Activated CD4-positive, alpha-beta T cell treated with anti-CD3 and anti-CD28 coated beads, Interleukin-2, amount 50 U/mL, for 1 hour (primary cell): ENCODE results near the gene PKD1L1.

Source experiments
- DNase-seq: peaks from one replicate; pipeline ENCODE4 v3.0.0-alpha.2; 2020

Gene PKD1L1

DNA sequence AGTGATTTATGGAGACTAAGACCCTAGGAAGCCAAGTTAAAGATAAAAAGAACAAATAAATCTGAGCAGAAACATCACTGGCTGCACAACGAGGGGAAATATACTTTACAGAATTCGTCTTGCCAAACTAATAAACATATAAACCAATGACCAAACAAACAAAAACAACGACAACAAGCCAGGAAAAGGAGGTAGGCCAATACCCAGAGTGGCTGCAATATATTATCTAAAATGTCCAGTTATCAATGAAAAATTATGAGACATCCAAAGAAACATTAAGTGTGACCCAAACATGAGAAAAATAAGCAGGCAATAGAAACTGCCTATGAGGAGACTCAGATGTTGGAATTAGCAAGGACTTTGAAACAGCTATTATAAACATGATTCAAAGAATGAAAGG is 81.0 kb downstream of the PKD1L1 start:
- no peak for DNase-seq

DNA sequence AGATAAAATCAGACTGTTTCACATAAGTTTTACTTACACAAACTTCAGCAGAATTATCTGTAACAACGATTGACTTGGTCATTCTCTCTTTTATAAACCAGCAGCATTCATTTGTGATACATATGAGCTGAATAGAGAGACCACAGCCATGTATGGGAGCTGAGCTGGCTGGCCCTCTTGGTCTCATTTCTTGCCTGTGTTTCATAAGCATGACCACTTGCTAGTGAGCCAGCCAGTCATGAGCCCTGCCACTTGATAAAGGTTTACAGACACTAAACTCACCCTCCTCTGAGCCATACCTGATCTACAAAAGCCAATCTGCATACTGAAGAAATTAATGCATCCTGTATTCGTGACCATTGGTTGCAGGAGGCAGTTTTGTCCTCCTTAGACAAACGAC is 82.1 kb downstream of the PKD1L1 start:
- no peak for DNase-seq

DNA sequence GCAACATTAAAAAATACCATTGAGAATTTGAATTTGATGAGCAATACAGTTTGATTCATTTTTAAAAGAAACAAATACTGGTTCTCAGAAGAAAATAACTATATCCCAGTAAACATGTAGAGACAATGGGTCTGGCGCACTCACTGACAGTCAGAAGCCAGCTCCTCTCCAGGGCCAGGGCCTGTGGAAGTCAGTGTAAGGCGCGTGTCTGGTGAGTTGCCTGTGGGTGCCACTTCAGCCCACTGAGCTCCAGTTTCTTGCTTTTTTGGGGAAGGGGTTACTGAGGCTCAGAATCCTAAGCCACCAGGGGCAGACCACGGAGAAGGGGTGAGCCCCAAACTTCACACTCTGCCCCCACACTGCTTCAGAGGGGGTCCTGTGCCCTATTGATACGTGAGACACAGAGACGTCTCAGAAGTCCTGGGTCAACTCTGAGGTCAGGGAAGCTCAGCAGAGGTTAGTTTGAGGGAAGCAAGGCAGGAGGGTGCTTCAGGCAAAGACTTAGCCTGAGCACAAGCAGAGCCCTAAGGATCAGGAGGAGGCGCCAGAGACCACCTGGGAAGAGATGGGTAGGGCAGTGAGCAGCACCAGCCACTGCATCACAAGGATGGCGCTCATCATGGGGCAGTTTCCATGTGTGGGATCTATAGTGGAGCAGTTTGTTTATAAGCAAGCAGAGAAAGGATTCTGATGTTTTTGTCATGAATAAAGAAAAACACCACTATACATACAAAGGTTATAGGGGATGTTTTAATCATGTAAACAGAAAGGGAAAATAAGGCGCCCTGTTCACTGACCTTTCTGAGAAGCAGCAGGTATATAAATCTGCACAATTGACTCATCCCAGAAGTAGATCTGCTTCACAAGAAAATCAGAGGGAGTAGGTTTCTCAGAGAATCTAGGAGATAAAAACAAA is 95.7 kb downstream of the PKD1L1 start:
- DNase-seq = no peak

DNA sequence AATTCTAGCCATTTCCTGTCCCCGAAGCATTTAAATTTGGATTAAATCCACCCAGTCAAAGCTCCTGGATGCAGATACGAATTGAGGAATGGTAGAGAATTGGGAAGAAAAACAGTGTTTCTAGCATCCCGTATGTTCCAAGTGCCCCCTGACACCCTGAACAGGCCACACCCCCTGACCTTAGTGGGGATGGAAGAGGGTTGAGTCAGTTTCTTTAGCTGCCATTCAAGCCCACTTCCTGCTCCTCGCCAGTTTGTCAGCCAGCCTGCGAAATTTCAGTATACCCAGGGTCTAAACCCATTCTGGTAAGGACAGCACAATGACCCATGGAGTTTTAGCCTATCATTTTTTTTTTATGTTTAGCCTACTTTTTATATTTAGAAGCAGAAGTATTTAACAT is 101.1 kb downstream of the PKD1L1 start:
- no peak for DNase-seq

DNA sequence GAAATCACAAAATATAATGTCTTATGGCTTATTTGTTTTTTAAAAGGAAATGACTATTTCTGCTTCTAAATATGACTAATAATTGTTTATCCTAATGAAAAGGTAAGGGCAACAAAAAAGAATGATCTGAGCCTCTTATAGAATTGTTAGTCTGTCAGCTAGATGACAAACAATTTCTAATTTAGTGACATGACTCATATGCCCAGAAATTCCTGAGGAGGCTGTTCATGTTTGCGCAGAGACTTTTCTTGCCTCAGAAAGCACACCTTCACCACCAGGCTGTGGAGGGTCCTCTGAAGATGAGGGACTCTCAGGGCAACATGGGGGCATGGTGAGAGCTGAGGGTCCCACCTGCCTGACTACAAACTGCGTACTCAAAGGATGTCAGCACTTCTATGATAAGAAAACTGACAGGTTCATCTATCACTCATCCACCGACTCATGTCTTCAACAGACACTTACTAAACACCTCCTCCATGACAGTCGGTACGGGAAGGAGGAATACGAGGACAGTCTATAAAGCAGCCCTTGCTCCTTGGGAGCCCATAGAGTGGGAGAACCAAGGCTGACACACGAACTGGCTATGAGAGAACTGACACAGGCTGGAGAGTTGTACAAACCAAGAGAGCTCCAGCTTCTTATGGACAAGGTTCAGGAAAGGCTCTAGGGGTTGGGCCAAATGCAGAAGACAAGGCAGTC is 102.0 kb downstream of the PKD1L1 start:
- DNase-seq = no peak

DNA sequence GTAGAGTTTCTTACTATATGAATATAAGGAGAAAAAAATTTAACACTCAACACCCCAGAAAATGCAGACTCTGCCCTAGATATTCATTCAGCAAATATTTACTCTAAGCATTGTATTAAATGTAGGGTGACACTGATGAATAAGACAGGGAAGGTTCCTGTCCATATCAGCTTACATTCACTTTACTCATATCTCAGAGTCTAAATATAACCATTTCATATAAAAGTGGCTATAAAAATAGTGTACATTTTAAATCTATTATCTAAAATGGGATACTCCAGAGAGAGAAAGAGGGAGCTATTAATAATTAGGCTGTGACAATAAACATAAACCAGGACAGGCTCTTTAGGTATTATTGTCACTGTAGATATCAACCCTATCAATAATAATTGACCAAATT is 104.0 kb downstream of the PKD1L1 start:
- DNase-seq = no peak

DNA sequence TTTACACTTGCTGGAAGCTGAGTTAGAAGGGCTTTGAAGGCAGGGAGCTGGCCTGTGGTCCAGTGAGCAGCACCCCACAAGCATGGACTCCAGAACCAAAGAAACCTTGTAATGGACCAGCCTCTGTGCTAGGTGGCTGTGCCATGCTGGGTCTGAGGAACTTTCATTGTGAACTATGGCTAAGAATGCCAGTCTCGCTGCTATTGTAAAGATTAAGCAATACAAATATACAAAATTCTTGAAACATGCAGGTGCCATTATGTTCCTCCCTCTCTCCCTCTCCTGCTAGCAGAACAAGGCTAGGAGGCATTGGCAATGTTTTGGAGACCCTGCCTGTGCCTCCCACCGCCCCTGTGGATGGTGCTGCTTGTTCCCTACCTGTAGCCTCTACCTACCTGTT is 105.0 kb downstream of the PKD1L1 start:
- no peak for DNase-seq

DNA sequence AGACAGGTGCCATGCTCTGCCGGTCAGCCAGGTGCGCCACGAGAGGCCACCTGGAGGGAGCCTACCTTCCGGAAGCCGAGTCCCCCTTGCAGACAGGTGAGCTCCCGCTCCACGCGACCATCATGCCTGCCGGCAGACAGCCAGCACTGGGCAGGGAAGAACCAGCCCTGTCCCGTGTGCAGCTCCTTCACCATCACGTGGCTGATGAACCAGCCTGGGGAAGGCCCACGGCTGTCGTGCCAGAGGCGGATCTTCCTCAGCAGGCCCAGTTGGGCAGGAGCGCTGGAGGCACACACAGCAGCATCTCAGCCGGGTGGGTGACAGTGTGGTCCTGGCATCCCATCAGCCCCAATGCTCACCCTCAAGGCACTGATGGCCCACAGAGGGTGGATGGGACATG is 108.9 kb downstream of the PKD1L1 start:
- DNase-seq = no peak

DNA sequence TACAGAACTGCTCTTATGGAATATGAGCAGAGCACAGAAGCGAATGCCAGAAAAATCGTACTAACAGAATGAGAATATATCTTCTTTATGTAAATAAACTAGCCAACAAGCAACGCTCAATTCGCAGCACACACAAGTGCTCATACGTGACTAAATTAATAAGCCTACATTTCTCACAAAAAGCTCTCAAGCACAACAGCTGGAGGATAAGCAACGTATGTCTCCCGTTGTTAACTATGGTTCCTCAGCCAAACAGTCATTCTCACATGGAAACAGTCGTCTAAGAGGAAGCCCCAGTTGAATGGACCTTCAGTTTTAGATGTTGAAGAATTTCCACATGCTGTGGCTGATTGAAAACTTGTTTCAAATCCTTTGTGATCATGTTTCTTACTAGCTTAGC is 110.4 kb downstream of the PKD1L1 start:
- DNase-seq = no peak

DNA sequence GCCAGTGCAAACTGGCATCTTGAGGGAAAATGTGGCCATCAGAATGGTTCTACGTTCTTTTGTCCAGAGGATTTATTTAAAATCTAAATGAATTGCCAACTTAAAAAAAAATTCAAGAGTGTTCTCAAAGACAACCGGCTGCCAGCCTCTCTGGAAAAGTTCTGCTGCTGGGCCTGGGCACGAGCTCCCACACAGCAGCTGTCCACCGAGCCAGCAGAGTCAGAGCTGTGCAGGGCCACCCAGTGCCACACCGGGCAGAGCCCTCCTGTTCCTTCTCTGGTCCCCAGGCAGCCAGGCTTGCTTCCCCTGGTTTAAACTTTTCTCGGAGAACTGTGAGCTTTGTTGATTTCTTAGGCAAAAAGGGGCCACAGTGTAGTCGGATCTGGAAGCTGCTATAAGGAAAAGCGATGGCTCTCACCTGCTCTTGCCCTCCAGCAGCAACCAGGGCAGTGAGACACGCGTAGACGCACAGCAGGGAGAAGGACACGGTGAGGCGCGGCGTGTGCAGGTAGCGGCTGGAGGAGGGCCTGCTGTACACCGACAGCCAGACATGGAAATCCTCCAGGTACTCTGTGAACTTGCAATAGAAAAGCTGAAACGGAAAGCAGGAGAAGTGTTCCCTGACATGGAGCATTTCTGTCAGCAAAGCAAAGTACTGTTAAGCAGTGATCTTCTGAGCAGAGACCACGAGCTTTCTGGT is 111.6 kb downstream of the PKD1L1 start:
- no peak for DNase-seq

DNA sequence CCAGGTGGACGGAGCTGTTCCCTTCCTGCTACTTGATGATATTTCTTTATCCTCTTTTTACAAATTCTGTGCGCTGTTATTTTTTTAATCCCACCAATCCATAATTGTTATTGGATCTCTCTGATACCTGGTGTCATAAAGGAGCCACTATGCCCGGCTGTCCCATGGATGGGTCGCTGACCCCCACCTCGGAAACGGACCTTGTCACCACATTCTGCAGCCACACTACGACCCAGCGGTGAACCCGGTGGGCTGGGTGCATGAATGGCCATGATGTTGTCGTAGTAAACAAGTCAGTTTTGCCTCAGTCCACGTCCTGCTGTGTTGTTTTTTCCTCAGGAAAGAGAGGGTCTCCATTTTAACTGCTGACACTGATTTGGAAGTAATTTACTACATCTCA is 112.2 kb downstream of the PKD1L1 start:
- DNase-seq = no peak

DNA sequence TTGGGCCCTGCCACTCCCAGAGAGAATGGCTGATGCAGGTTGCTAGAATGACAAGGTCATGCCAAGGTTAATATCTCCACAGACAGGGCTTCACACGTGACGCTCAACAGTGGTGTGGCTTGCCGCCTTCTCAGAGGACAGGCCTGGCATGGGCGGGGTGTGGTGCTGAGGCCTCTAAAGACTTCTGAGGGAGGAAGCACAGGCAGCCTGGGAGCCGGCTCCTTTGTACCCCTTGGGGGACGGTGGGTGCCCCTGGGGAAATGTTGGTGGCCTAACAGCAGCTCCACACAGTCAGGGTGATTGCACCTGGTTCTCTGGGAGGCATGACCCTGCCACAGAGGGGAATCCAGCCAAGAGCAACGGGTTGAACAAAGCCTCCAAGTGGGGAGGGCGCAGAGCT is 115.1 kb downstream of the PKD1L1 start:
- DNase-seq = no peak

DNA sequence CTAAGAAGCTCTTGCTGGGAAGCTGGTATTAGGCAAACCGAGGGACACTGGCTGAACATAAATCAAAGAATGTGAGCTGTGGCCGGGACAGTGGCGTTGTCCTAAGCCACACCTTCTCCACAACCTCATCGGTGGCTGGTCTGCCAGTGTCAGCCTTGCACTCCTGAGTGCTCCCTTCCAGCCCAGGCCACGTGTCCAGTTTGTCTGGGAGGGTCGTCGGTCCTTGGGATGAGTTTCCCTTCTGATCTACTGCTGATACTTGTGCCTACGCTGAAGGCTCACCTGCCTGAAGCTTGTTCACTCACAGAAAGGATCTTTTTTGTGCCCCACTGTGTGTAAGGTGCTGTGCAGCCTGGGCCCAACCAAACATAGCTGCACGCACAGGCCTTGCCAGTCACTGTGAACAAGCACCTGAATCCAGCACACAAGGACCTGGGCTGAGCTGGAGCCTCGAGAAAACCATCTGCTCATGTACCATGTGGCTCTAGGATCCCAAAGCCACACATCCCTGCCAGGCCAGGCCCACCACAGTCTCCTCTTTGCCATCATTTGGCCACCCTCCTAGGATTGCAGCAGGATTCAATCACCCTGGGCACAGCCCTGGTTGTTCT is 116.1 kb downstream of the PKD1L1 start:
- DNase-seq = no peak

DNA sequence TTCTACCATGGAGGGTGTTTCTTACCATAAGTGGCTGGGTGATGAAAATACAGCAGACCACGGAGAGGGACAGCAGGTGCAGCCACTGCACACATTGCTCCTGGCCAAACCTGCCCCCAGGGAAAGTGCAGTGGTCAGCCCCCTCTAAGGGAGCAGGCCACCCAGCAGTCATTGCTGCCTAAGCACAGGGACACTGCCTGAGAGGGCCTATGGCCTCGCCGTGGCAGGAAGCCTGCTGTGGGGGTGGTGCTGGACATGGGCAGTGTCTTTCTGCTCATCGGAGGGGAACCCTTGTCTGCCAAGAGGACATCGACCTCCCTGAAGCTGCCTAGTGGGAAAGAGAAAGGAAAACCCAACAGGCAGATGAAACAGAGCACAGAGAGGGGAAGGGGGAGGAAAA is 118.3 kb downstream of the PKD1L1 start:
- no peak for DNase-seq

DNA sequence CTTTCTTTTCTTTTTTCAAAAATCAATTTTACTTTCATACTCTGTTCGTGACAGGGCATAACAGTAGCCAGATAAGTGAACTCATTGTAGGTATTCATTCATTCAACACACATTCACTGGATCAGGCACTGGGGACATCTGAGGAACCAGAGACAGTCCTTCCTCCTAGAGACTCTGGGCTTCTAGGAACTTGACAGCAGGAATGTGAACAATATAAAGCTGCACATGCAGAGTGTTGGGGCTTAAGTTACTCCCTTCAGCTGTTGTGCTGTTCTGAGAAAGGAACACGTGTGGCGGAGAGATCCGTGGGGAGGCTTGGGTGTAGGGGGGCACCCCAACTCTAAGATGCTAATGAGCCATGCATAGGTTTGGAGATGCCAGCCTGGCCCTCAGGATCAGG is 120.4 kb downstream of the PKD1L1 start:
- no peak for DNase-seq

DNA sequence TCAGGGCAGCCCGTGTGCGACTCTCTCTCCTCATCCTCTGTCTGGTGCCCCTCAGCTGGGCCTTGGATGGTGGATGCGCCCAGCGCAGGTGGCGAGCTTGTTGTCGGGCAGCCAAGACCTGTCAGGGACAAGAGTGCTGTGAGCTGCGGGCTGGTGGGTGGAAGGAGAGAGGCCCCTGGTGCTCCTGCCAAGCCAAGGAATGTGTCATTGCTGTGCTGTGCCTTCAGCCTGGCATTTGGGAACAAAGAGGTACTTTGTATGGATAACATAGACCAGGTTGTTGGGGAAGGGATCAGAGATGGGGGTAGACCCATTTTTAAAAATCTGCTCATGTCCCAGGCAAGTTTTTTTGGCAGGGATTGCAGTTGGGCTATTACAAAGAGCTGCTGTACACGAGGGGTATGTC is 120.9 kb downstream of the PKD1L1 start:
- no peak for DNase-seq

DNA sequence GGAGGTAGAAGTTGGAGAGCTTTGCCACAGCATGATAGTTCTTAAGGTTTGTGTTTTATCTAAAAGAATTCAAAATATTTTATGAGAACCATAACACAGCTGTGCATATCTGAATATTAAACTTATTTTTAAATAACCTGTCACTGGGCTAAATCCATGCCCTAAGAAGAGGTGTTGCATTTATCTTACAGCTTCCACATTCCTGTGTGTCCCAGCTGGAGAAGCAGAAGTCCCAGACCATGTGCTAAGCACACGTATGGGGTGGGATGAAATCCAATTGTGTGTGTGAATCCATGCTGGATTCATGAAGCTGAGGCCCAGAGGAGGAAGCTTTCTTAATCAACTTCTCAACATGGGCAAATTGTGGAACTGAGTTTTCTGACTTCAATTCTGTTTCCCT is 121.5 kb downstream of the PKD1L1 start:
- no peak for DNase-seq

DNA sequence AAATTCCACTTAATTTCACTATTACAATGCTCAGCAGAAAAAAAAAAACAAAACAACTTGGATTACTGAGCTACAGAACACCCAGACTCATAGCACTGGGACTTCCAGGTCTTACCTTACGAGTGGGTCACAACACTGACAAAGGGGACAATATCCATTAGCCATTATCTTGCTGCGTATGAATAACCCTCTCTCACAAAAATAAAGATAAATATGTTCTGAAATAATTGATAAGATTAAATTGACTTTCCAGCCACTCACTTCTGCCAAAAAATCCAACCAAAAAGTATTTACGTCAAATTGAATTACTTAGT is 128.7 kb downstream of the PKD1L1 start:
- no peak for DNase-seq

DNA sequence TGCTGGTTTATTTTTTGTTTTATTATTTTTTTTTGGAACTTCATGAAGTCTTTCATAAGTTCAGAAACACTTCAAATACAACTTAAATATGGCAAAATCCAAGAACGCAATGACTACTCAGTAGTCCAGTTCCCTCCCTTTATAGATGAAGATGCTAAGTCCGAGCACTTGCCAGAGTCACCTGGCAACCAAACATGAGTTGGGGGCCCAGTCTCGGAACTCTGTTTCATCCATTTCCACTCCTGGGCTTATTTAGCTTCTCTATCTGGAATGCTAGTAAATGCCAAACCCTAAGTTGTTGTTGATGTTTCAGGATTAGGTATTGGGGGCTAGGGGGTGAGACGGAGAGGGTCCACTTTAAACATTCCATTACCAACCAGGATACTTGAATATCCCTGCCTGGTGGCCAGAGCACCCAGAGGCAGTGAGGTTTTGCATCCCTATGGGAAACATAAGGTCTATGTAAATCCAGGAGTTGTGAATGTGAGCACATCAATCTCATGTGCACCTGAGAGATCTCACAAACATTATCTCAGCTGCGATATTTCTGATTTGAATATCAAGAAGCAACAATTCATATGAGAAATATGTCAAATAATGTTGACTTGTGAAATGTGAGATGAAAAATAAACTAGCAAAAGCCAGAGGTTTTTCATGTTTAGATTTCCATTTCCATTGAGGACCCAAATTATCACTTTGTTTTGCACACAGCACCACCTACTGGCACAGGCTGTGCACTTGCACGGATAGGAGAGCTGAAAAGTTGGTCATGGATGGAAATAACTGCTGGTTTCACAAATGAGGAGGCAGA is 129.3 kb downstream of the PKD1L1 start:
- DNase-seq = peak; percentile 17

DNA sequence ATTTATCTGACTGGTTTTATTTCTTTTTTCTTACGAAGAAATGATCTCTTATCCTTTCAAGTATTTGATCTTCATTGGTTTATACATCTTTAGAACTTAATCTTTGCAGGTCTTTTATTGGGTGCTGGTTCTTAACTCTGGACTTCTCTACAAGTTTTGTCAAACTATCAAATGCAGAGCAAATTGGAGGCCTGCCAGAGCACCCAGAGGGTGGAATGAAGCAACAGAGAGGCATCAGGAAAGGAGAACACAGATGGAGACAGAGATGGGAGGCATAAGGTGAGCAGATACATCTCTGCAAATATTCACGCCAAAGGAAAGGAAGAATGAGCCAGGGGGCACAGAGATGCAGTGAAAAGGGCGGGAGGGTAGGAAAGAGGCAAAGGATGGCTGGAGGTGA is 130.3 kb downstream of the PKD1L1 start:
- DNase-seq = no peak

DNA sequence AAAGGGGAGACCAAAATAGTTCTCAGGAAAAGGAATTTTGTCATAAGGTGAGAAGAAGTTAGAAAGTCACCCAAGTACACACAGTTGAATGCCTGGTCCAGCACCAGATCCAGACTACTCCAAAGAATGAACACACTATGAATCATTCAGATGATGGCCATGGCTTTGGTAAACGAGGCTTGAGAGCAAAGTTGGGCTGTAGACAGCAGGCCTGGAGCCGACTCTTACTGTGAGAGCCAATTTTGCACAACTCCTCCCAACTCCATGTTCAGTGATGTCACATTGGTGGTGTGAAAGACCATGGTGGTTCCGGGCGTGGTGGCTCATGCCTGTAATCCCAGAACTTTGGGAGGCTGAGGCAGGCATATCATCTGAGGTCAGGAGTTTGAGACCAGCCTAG is 131.6 kb downstream of the PKD1L1 start:
- no peak for DNase-seq

DNA sequence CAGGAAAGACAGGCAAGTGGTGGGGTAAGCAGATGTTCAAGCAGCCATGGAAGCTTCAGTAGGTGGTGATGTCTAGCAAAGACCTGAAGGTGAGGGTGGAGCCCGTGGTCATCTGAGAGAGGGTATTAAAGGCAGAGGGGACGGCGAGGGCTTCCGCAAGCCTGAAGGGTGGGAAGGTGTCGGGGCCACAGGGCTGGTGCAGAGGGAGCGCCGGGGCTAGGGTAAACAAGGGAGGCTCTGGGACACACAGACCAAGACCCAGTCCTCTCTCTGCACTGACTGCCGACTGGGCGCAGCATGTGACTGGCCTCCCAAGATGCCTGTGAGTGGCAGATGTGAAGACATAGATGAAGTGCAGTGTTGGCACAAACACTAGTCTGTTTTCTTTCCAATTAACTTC is 132.4 kb downstream of the PKD1L1 start:
- no peak for DNase-seq
